ENCODE results near the gene CFB. TPM values are rescaled to one million over a fixed set of nuclear protein-coding genes. Genes with fewer than 3 reads are reported as not detected.
A peak's percentile ranks its signal among the peaks of the same experiment; 100 is the strongest.

The CFB gene
- total and polyA plus RNA-seq, 2 of the 13 experiments (the other 11 are each of a cell fraction or from before 2014, with no cell fraction given) = 171 to 513 TPM

GRCh38 chr6:31971993-31972708 lies 26.3 kb downstream of the CFB start, which contains the start of gene DXO (continued):
- TF ChIP-seq ZNF318 (CRISPR knock-in tag; IDR thresholded peaks at IDR 0.05) (peak; percentile 51; the same call in 1 of the 2 replicates), ZSCAN30 (CRISPR knock-in tag; IDR thresholded peaks at IDR 0.05) (no peak), ZNF562 (CRISPR knock-in tag; IDR thresholded peaks at IDR 0.05; ENCODE audit: borderline replicate concordance) (peak; percentile 61; the same call in 1 of the 2 replicates), CHD2 (IDR thresholded peaks at IDR 0.05; ENCODE audit: low read depth, low read length) (peak; percentile 86), ZNF251 (CRISPR knock-in tag; IDR thresholded peaks at IDR 0.05) (no peak), ZNF205 (CRISPR knock-in tag; IDR thresholded peaks at IDR 0.05) (peak; percentile 99), TAF1 (CRISPR knock-in tag; IDR thresholded peaks at IDR 0.05) (peak; percentile 62; the same call in 1 of the 2 replicates), ZBTB7A (CRISPR knock-in tag; IDR thresholded peaks at IDR 0.05) (no peak), PCBP1 (IDR thresholded peaks at IDR 0.05; ENCODE audit: borderline replicate concordance, low read depth, low read length) (peak; percentile 84; the same call in 1 of the 2 replicates), ZNF839 (CRISPR knock-in tag; IDR thresholded peaks at IDR 0.05; ENCODE audit: borderline replicate concordance) (peak; percentile 94), MED8 (CRISPR knock-in tag; IDR thresholded peaks at IDR 0.05; ENCODE audit: insufficient replicate concordance) (no peak), DRAP1 (CRISPR knock-in tag; IDR thresholded peaks at IDR 0.05) (peak; percentile 57), FOXP4 (CRISPR knock-in tag; IDR thresholded peaks at IDR 0.05) (peak; percentile 59), THAP11 (CRISPR knock-in tag; IDR thresholded peaks at IDR 0.05) (peak; percentile 94)
